Spleen (tissue), 7 donors: Measurements from ENCODE around the gene MIEF2.

ENCODE experiments used
- CTCF ChIP-seq, 11 experiments: fragments of 200-600 bp in 7 of 11; fragments of 450-650 bp in 4 of 11; sonication (generic) in 4 of 11; IDR thresholded peaks in 8 of 11; conservative IDR thresholded peaks in 3 of 11; 1 replicate in 7 of 11; 2 replicates in 4 of 11; pipeline versions ENCODE4 v1.4.0 to v1.8.0; 2016 to 2021; ENCODE audit warnings: antibody characterized with exemption in 11 of 11, inconsistent platforms in 4 of 11, mild to moderate bottlenecking in 1 of 11
- POLR2A ChIP-seq, 3 donors: fragments of 450-650 bp; IDR thresholded peaks; one replicate each; pipeline ENCODE4 v1.5.1; 2017; ENCODE audit warnings: antibody characterized with exemption in 3 of 3, mild to moderate bottlenecking in 1 of 3
- donor health status: DM: no; HTN: no; CAD: no; lungs with moderate emphysema.
- donor health status: DM: no; HTN: no; CAD: no.
- donor health status: DM: no; HTN: no; CAD: no.

GRCh38 chr17:18217412-18218015, 42.9 kb upstream of the MIEF2 start:
- peak; percentile 85 to 96 (median 92) for TF ChIP-seq CTCF (IDR thresholded peaks at IDR 0.05 in 8 of 11, conservative IDR thresholded peaks at IDR 0.05 in 3 of 11)
- TF ChIP-seq POLR2A (IDR thresholded peaks at IDR 0.05) = no peak
